Lung (tissue), 12 donors: Measurements from ENCODE around the gene MYH4. TPM values are rescaled to one million over a fixed set of nuclear protein-coding genes. Genes with fewer than 3 reads are reported as not detected.

Source experiments
- ATAC-seq: fragments of 200-7000 bp; cut with Tn5 transposase; one replicate; pipeline ENCODE4 v1.9.1; 2020; ENCODE audit warnings: moderate number of reproducible peaks; ENCODE audit not compliant: insufficient read depth, low FRiP score
- DNase-seq, 3 donors: peaks; one replicate each; pipeline ENCODE4 v3.0.0-alpha.2; 2013 to 2017
- H3K27ac ChIP-seq, 2 donors: one replicate each; pipeline ENCODE4 v1.5.1; 2013; ENCODE audit warnings: mild to moderate bottlenecking in 2 of 2, moderate library complexity in 2 of 2, control low read depth in 1 of 2, inconsistent platforms in 1 of 2, low read depth in 1 of 2, low read length in 1 of 2
- H3K27me3 ChIP-seq, 3 donors: one replicate each; pipeline ENCODE4 v1.5.1; 2013; ENCODE audit warnings: low read length in 2 of 3; ENCODE audit not compliant: control insufficient read depth in 3 of 3, insufficient read depth in 3 of 3
- H3K36me3 ChIP-seq, 4 donors: one replicate each; pipeline ENCODE4 v1.5.1; 2013; ENCODE audit warnings: low read length in 4 of 4, mild to moderate bottlenecking in 1 of 4, moderate library complexity in 1 of 4; ENCODE audit not compliant: control insufficient read depth in 4 of 4, insufficient read depth in 4 of 4
- H3K4me1 ChIP-seq, 5 donors: one replicate each; pipeline ENCODE4 v1.5.1; 2013; ENCODE audit warnings: low read length in 5 of 5, mild to moderate bottlenecking in 2 of 5, moderate library complexity in 1 of 5; ENCODE audit not compliant: control insufficient read depth in 5 of 5, insufficient read depth in 5 of 5
- H3K4me3 ChIP-seq: one replicate; pipeline ENCODE4 v1.5.1; 2013; ENCODE audit warnings: mild to moderate bottlenecking, control low read depth, moderate library complexity
- H3K9ac ChIP-seq, 2 donors: one replicate each; pipeline ENCODE4 v1.5.1; 2013; ENCODE audit warnings: low read length in 2 of 2, control low read depth in 1 of 2; ENCODE audit not compliant: insufficient read depth in 1 of 2
- H3K9me3 ChIP-seq, 4 donors: one replicate each; pipeline ENCODE4 v1.5.1; 2013; ENCODE audit warnings: low read length in 3 of 4, mild to moderate bottlenecking in 1 of 4, moderate library complexity in 1 of 4; ENCODE audit not compliant: control insufficient read depth in 4 of 4, insufficient read depth in 3 of 4
- WGBS, 2 donors: extraction: QIAGEN DNeasy Blood & Tissue Kit; methylation state at CpG; one replicate each; pipeline ENCODE4 v1.1.7; 2013; 5-methylcytosine and 5-hydroxymethylcytosine counted together
- polyA plus RNA-seq, 2 donors: library from polyadenylated mRNA; stranded (reverse); fragments of 200-250 nt; gene quantifications; one replicate each; pipeline ENCODE4 v1.2.1, GENCODE V29; 2013
- total RNA-seq, 2 donors: library from RNA; depleted of rRNA in 1 of 2; stranded (reverse); fragments of >200 nt in 1 of 2; gene quantifications; one replicate each; pipeline ENCODE4 v1.2.1, GENCODE V29; 2014 to 2021
- TF ChIP-seq, protein P1 (sequence below): IDR thresholded peaks from 2 replicates; pipeline ENCODE4 v1.5.1; 2012; ENCODE audit warnings: mild to moderate bottlenecking; ENCODE audit errors: control extremely low read depth, extremely low read depth
- donor health status: control.
- donor health status: control.
- donor health status: Bipolar disorder and iron deficiency.
- donor health status: healthy.
- donor health status: DM: yes; HTN: yes; CAD: no.

MYH4 gene
- total and polyA plus RNA-seq, 4 donors: not detected

DNA sequence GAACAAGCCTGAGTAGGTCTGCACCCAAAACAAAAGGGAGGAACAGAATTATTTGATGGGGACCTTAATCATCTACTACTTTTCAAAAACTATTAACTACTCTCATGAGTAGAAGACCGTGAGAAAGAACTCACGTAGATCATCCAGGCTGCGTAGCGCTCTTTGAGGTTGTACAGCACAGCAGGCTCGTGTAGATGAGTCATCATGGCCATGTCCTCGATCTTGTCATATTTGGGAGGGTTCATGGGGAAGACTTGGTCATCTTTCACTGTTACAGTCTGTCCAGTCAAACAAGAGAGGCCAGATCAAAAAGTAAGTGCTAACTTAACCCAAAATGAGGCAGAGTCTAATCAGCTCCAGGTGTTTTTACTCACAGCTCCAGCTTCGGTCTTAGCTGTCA lies 46.7 kb upstream of the MYH4 start:
- H3K9me3 ChIP-seq: peaks cover 0 to 1% (median 0%) of the 10 kb centered on the region in 4 donors
- 86 to 92% methylated on average over 7 of the region's 7 CpGs for WGBS, 2 donors
- no peak overlapping the region for H3K4me3 ChIP-seq
- H3K27me3 ChIP-seq: peaks cover 0 to 5% (median 0%) of the 10 kb centered on the region in 3 donors
- H3K9ac ChIP-seq: no peak overlapping the region
- TF ChIP-seq, protein P1, sequence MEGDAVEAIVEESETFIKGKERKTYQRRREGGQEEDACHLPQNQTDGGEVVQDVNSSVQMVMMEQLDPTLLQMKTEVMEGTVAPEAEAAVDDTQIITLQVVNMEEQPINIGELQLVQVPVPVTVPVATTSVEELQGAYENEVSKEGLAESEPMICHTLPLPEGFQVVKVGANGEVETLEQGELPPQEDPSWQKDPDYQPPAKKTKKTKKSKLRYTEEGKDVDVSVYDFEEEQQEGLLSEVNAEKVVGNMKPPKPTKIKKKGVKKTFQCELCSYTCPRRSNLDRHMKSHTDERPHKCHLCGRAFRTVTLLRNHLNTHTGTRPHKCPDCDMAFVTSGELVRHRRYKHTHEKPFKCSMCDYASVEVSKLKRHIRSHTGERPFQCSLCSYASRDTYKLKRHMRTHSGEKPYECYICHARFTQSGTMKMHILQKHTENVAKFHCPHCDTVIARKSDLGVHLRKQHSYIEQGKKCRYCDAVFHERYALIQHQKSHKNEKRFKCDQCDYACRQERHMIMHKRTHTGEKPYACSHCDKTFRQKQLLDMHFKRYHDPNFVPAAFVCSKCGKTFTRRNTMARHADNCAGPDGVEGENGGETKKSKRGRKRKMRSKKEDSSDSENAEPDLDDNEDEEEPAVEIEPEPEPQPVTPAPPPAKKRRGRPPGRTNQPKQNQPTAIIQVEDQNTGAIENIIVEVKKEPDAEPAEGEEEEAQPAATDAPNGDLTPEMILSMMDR: no peak
- no peak for ATAC-seq
- H3K36me3 ChIP-seq: no peaks in the 10 kb centered on the region
- no peaks in the 10 kb centered on the region for H3K4me1 ChIP-seq
- no peak overlapping the region for H3K27ac ChIP-seq
- no peak for DNase-seq

DNA sequence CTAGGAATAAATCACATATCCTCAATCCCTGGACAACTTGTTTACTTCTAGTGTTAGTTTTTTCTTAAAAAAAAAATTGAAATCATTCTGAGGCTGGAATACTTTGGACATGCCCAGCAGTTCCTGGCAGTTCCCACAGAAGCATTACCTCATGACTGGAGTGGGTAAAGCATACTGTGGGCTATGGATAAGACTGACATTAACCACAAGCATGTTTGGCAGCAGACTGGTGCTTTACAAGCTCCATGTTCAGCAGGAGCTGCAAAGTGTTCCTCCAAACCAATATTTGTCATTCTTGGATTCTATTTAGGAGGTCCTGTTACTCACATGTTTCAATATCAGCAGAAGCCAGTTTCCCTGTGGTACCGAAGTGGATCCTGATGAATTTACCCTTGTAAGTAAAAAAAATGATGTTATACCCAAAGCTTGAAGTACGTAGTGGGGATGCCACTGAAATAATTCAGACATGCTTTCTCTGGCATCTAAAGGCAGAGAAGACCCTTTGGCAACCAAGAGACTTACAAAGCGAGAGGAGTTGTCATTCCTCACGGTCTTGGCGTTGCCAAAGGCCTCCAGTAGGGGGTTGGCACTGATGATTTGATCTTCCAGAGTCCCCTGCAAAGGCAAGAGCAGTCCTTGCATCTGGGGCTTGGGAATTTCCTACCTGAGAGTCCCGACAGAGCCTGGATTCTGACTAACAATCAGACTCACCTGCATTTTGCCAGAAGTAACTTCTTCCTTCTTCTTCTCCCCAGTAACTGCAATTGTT lies 44.1 kb upstream of the MYH4 start:
- H3K27ac ChIP-seq: no peak overlapping the region
- H3K4me3 ChIP-seq: no peak overlapping the region
- DNase-seq (no peak), ATAC-seq (no peak)
- H3K36me3 ChIP-seq: no peaks in the 10 kb centered on the region
- peaks cover 0 to 3% (median 0%) of the 10 kb centered on the region in 3 donors for H3K27me3 ChIP-seq
- no peak overlapping the region for H3K9ac ChIP-seq
- TF ChIP-seq, protein P1: no peak
- H3K9me3 ChIP-seq: peaks cover 0 to 1% (median 0%) of the 10 kb centered on the region in 4 donors
- 54 to 55% methylated on average over 6 of the region's 6 CpGs for WGBS, 2 donors
- no peaks in the 10 kb centered on the region for H3K4me1 ChIP-seq

- TF ChIP-seq, protein P1: no peak
- no peak for DNase-seq
- Histone ChIP-seq H3K27me3 (no peaks in the 10 kb centered on the region), H3K27ac (no peak overlapping the region), H3K36me3 (no peaks in the 10 kb centered on the region), H3K9me3 (no peaks in the 10 kb centered on the region), H3K4me1 (no peaks in the 10 kb centered on the region), H3K9ac (no peak overlapping the region), H3K4me3 (no peak overlapping the region)
- no peak for ATAC-seq
- WGBS, 2 donors: 67 to 85% methylated on average over 2 of the region's 2 CpGs
Measured at GRCh38 chr17:10512856-10513255, 43.5 kb upstream of the MYH4 start.
